Lower leg skin (tissue), 4 donors: ENCODE results near the gene SPACA7. TPM values are rescaled to one million over a fixed set of nuclear protein-coding genes. Genes with fewer than 3 reads are reported as not detected.

ENCODE experiments used
- DNase-seq, 2 donors: peaks; one replicate each; pipeline ENCODE4 v3.0.0-alpha.2; 2019; ENCODE audit warnings: low spot score in 2 of 2
- H3K4me3 ChIP-seq: fragments of 200-600 bp; sonication (generic); 2 replicates; pipeline ENCODE4 v1.5.1; 2017; ENCODE audit warnings: mild to moderate bottlenecking, low read depth; ENCODE audit not compliant: poor library complexity, severe bottlenecking
- CTCF ChIP-seq, 3 donors: fragments of 450-650 bp; IDR thresholded peaks; one replicate each; pipeline ENCODE4 v1.5.1; 2016; ENCODE audit warnings: antibody characterized with exemption in 3 of 3, mild to moderate bottlenecking in 3 of 3, moderate library complexity in 2 of 3
- POLR2A ChIP-seq, 2 donors: fragments of 450-650 bp; IDR thresholded peaks; one replicate each; pipeline ENCODE4 v1.6.1; 2016 to 2017; ENCODE audit warnings: antibody characterized with exemption in 2 of 2, mild to moderate bottlenecking in 1 of 2, moderate library complexity in 1 of 2
- WGBS, 2 donors: methylation state at CpG; one replicate each; pipeline ENCODE4 v1.1.5; 2018; 5-methylcytosine and 5-hydroxymethylcytosine counted together
- intact Hi-C: fragments of 100-400 bp; cut with DNase I; formaldehyde crosslinking; loops from one replicate; pipeline ENCODE4 v1.15.0; 2023; ENCODE audit warnings: low total_unique reads
- total RNA-seq, 4 donors: library from RNA; depleted of rRNA; stranded (reverse); fragments of >200 nt; gene quantifications; one replicate each; pipeline ENCODE4 v1.1.0, GENCODE V29; 2016

SPACA7 gene
- total RNA-seq, 4 donors from 2014 or later: not detected

GRCh38 chr13:112443995-112444311 lies 67.8 kb downstream of the SPACA7 start:
- TF ChIP-seq POLR2A (IDR thresholded peaks at IDR 0.05) (no peak), CTCF (IDR thresholded peaks at IDR 0.05) (peak in 1 of 3 donors; percentile 45)
- intact Hi-C loops: no loop called here
- WGBS, 2 donors: 1 to 3% methylated on average over 9 to 10 of the region's 10 CpGs
- peak in 1 of 2 donors; percentile 87 for DNase-seq
- H3K4me3 ChIP-seq: no peak overlapping the region

- 80 to 82% methylated on average over 28 to 42 of the region's 42 CpGs for WGBS, 2 donors
- DNase-seq: peak in 1 of 2 donors; percentile 77
- H3K4me3 ChIP-seq: no peak overlapping the region
- TF ChIP-seq CTCF (IDR thresholded peaks at IDR 0.05) (no peak), POLR2A (IDR thresholded peaks at IDR 0.05) (no peak)
- intact Hi-C loops: loop anchor here (5.0 kb wide), 1 partner anchor 967 kb away; no protein-coding TSS in a partner anchor
These were observed 68.6 kb downstream of the SPACA7 start for GRCh38 chr13:112444416-112445399.

DNA sequence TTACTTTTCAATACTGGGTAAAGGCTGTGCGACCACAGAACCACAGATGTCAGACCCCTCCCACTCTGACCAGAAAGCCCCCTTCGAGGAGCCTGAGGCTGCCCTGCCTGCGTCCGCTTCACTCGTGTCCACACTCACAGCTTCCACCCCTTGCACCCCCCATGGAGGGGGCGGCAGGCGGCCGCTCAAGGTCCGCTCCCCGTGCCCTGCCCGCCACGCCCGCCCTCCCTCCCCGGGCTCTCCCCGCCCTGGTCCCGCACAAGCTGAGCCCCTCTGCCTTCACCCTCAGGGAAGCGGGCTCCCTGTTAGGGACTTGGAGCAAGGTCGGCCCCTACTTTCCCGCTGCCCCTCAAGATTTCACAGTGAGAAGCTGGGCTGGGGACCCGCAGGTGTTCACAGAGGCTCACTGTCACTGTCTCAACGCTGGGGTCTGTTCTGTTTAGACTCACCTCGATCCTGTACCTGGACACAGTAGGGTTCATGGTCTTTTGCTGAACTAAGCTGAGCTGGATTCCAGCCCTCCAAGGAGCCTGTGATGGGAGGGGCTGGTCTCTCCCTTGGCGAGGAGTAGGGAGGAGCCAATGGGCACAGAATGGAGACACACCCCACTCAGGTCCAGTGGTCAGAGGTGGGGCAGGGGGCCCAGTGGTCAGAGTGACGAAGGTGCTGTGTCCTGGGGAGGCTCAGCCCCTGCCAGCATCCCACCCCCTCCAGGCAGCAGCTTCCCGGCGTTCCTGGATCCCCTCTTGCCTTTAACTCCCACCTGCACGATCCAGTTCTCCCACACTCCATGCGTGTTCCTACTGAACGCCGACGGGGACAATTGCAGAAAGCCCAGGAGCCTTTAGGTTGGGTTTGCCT lies 69.5 kb downstream of the SPACA7 start:
- no peak overlapping the region for H3K4me3 ChIP-seq
- DNase-seq: peak in 1 of 2 donors; percentile 68
- 61 to 62% methylated on average over 28 to 31 of the region's 31 CpGs for WGBS, 2 donors
- TF ChIP-seq CTCF (IDR thresholded peaks at IDR 0.05): no peak
- TF ChIP-seq POLR2A (IDR thresholded peaks at IDR 0.05): no peak
- intact Hi-C loops: loop anchor here (5.0 kb wide), 1 partner anchor 968 kb away; no protein-coding TSS in a partner anchor

DNA sequence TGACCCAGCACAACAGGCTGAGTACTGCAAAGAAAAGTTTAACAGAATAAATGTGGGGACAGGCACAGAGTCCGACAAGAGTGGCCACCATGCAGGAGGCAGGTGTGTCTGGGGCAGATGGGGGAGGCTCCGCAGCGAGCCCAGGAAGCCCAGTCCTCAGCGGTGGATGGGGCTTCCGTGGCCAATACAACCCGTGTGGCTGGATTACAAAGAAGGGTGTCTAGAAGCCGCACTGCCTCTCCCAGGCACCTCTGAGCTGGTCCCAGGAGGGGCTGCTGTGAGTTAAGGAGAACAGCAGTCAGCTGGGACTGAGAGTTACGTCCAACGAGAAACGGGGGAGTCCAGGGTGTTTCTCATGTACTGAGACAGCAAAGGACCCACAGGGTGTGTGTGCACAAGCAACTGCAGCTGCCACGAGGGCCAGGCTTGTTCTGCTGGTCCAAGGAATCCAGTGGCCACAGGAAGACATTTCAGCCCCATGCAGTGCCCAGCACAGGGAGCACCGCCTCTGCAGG lies 70.2 kb downstream of the SPACA7 start:
- no peak for TF ChIP-seq POLR2A (IDR thresholded peaks at IDR 0.05)
- TF ChIP-seq CTCF (IDR thresholded peaks at IDR 0.05): no peak
- intact Hi-C loops: loop anchor here (5.0 kb wide), 1 partner anchor 969 kb away; no protein-coding TSS in a partner anchor
- peak in 1 of 2 donors; percentile 76 for DNase-seq
- WGBS, 2 donors: 67 to 77% methylated on average over 10 to 11 of the region's 12 CpGs
- no peak overlapping the region for H3K4me3 ChIP-seq

DNA sequence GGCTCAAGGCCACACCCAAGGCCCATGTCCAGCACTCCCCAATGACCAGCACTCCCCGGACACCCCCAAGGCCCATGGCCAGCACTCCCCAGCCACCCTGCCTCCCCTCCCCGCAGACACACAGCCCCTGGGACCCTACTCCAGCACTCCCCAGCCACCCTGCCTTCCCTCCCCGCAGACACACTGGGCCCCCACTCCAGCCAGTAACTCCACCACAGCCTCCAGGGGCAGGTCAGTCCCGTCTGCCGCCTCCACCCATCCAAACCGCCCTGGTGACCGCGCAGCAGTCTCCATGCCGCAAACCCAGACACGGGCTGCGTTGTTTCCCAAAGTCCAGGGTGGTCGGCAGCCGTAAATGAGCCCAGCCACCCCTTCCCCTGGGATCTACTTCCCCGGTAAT lies 70.7 kb downstream of the SPACA7 start:
- intact Hi-C loops: loop anchor here (5.0 kb wide), 1 partner anchor 970 kb away; no protein-coding TSS in a partner anchor
- H3K4me3 ChIP-seq: no peak overlapping the region
- DNase-seq: peak in 1 of 2 donors; percentile 76
- WGBS, 2 donors: 76 to 93% methylated on average over 14 of the region's 14 CpGs
- TF ChIP-seq POLR2A (IDR thresholded peaks at IDR 0.05) (no peak), CTCF (IDR thresholded peaks at IDR 0.05) (no peak)
